Left renal pelvis (tissue), 4 donors: ENCODE results near the gene GNAL. TPM values are rescaled to one million over a fixed set of nuclear protein-coding genes. Genes with fewer than 3 reads are reported as not detected.

Experiments used
- DNase-seq, 4 donors: peaks; one replicate each; pipeline ENCODE4 v3.0.0-alpha.2; 2013; ENCODE audit warnings: low read depth in 4 of 4, low spot score in 3 of 4
- polyA plus RNA-seq, 4 donors: library from polyadenylated mRNA; unstranded; fragments of 120-200 nt; gene quantifications; one replicate each; pipeline ENCODE4 v1.2.1, GENCODE V29; 2013; ENCODE audit not compliant: insufficient read length in 4 of 4

GNAL gene
- polyA plus RNA-seq, 4 donors: 3.5 to 5.1 (median 4.9) TPM

GRCh38 chr18:11759456-11759855 lies 70.4 kb downstream of the GNAL start:
- DNase-seq: no peak

- DNase-seq: no peak
Measured at GRCh38 chr18:11760498-11761167, 71.6 kb downstream of the GNAL start.

GRCh38 chr18:11761553-11761952 lies 72.5 kb downstream of the GNAL start:
- DNase-seq: no peak

- DNase-seq: no peak
Measured at GRCh38 chr18:11762429-11762828, 73.4 kb downstream of the GNAL start.

GRCh38 chr18:11767329-11767728 lies 78.3 kb downstream of the GNAL start:
- DNase-seq: no peak

- DNase-seq: no peak
Measured at GRCh38 chr18:11767935-11768334, 78.9 kb downstream of the GNAL start.

- no peak for DNase-seq
Measured at GRCh38 chr18:11775436-11776174, 86.5 kb downstream of the GNAL start.

- DNase-seq: no peak
Measured at GRCh38 chr18:11780042-11780441, 91.0 kb downstream of the GNAL start.

GRCh38 chr18:11783716-11784331 lies 94.8 kb downstream of the GNAL start:
- no peak for DNase-seq

GRCh38 chr18:11784674-11785304 lies 95.7 kb downstream of the GNAL start:
- DNase-seq: no peak

GRCh38 chr18:11785444-11786055 lies 96.5 kb downstream of the GNAL start:
- peak in 1 of 4 donors; percentile 21 for DNase-seq

GRCh38 chr18:11789716-11790510 lies 100.8 kb downstream of the GNAL start:
- DNase-seq: no peak

- no peak for DNase-seq
Measured at GRCh38 chr18:11791131-11791530, 102.1 kb downstream of the GNAL start.

- DNase-seq: no peak
Measured at GRCh38 chr18:11792632-11793031, 103.6 kb downstream of the GNAL start.

GRCh38 chr18:11794195-11794594 lies 105.1 kb downstream of the GNAL start:
- DNase-seq: no peak

- no peak for DNase-seq
Measured at GRCh38 chr18:11795916-11796315, 106.9 kb downstream of the GNAL start.

GRCh38 chr18:11798271-11798670 lies 109.2 kb downstream of the GNAL start:
- DNase-seq: no peak

GRCh38 chr18:11799066-11799465 lies 110.0 kb downstream of the GNAL start:
- DNase-seq: no peak

GRCh38 chr18:11800566-11801334 lies 111.7 kb downstream of the GNAL start:
- no peak for DNase-seq
